ENCODE measurements around the gene SEC31B.

SEC31B gene

GRCh38 chr10:100479037-100479436 is 40.6 kb downstream of the SEC31B start:
- peak; percentile 38 for DNase-seq (ENCODE audit: extremely low spot score)
- POLR2A ChIA-PET = no interaction called here
- 0 out of 2 replicates have a peak, but pooled peaks have one; percentile 64 for TF ChIP-seq PKNOX1 (IDR thresholded peaks at IDR 0.05)
- TF ChIP-seq FOXM1 (IDR thresholded peaks at IDR 0.05; ENCODE audit: borderline replicate concordance) = no peak
- TF ChIP-seq FOXK2 (IDR thresholded peaks at IDR 0.05) = no peak
- TF ChIP-seq ELF4 (IDR thresholded peaks at IDR 0.05) = no peak
- no peak for TF ChIP-seq ZNF384 (IDR thresholded peaks at IDR 0.05)
- TF ChIP-seq FOXA1 (IDR thresholded peaks at IDR 0.05) = no peak
- CTCF ChIA-PET = no interaction called here

GRCh38 chr10:100477970-100478369 is 41.7 kb downstream of the SEC31B start:
- ChIA-PET POLR2A (no interaction called here), CTCF (no interaction called here)
- no peak for TF ChIP-seq PKNOX1 (IDR thresholded peaks at IDR 0.05)
- TF ChIP-seq BHLHE40 (IDR thresholded peaks at IDR 0.05; ENCODE audit: borderline replicate concordance) = no peak
- TF ChIP-seq ZNF384 (IDR thresholded peaks at IDR 0.05) = no peak
- TF ChIP-seq FOXK2 (IDR thresholded peaks at IDR 0.05) = no peak
- TF ChIP-seq ELF4 (IDR thresholded peaks at IDR 0.05) = no peak
- no peak for TF ChIP-seq FOXM1 (IDR thresholded peaks at IDR 0.05; ENCODE audit: borderline replicate concordance)
- no peak for TF ChIP-seq NFRKB (IDR thresholded peaks at IDR 0.05)
- no peak for TF ChIP-seq SUZ12 (IDR thresholded peaks at IDR 0.05)
- TF ChIP-seq LEF1 (IDR thresholded peaks at IDR 0.05; ENCODE audit: borderline replicate concordance) = no peak
- TF ChIP-seq TARDBP (IDR thresholded peaks at IDR 0.05) = no peak
- no peak for TF ChIP-seq FOXA1 (IDR thresholded peaks at IDR 0.05)
- TF ChIP-seq CTBP1 (IDR thresholded peaks at IDR 0.05; ENCODE audit: borderline replicate concordance) = no peak
- no peak for TF ChIP-seq L3MBTL2 (conservative IDR thresholded peaks at IDR 0.05)

GRCh38 chr10:100470367-100470766 is 49.3 kb downstream of the SEC31B start:
- DNase-seq (ENCODE audit: extremely low spot score) = no peak
- CTCF ChIA-PET = interaction anchor here (0.6 to 0.7 kb wide), 2 partner anchors 13 to 141 kb away, joined by 4 read pairs; no protein-coding TSS in a partner anchor
- TF ChIP-seq L3MBTL2 (conservative IDR thresholded peaks at IDR 0.05) (no peak), PKNOX1 (IDR thresholded peaks at IDR 0.05) (no peak), HDGF (IDR thresholded peaks at IDR 0.05; ENCODE audit: borderline replicate concordance) (no peak), FOXM1 (IDR thresholded peaks at IDR 0.05; ENCODE audit: borderline replicate concordance) (no peak), FOXA1 (IDR thresholded peaks at IDR 0.05) (no peak), ZNF384 (IDR thresholded peaks at IDR 0.05) (no peak), SP1 (IDR thresholded peaks at IDR 0.05) (no peak), NFRKB (IDR thresholded peaks at IDR 0.05) (no peak), SUZ12 (IDR thresholded peaks at IDR 0.05) (no peak), ARNT (IDR thresholded peaks at IDR 0.05) (no peak), BHLHE40 (IDR thresholded peaks at IDR 0.05; ENCODE audit: borderline replicate concordance) (no peak), CTBP1 (IDR thresholded peaks at IDR 0.05; ENCODE audit: borderline replicate concordance) (no peak), ELF4 (IDR thresholded peaks at IDR 0.05) (no peak), LEF1 (IDR thresholded peaks at IDR 0.05; ENCODE audit: borderline replicate concordance) (no peak), FOXK2 (IDR thresholded peaks at IDR 0.05) (no peak), TARDBP (IDR thresholded peaks at IDR 0.05) (no peak)
- POLR2A ChIA-PET = interaction anchor here (0.9 kb wide), 1 partner anchor 12 kb away, joined by 3 read pairs; no protein-coding TSS in a partner anchor

More at GRCh38 chr10:100477970-100478369, 41.7 kb downstream of the SEC31B start:
- no peak for DNase-seq (ENCODE audit: extremely low spot score)

- no peak for DNase-seq (ENCODE audit: extremely low spot score)
- CTCF ChIA-PET = interaction anchor here (0.6 kb wide), 1 partner anchor 140 kb away, joined by 4 read pairs; no protein-coding TSS in a partner anchor
- TF ChIP-seq ARNT (IDR thresholded peaks at IDR 0.05) = no peak
- no peak for TF ChIP-seq BHLHE40 (IDR thresholded peaks at IDR 0.05; ENCODE audit: borderline replicate concordance)
- no peak for TF ChIP-seq SUZ12 (IDR thresholded peaks at IDR 0.05)
- TF ChIP-seq LEF1 (IDR thresholded peaks at IDR 0.05; ENCODE audit: borderline replicate concordance) = no peak
- POLR2A ChIA-PET = no interaction called here
Measured at GRCh38 chr10:100469756-100470155, 49.9 kb downstream of the SEC31B start.

GRCh38 chr10:100468978-100469377 is 50.7 kb downstream of the SEC31B start:
- TF ChIP-seq CTBP1 (IDR thresholded peaks at IDR 0.05; ENCODE audit: borderline replicate concordance) = no peak
- no peak for TF ChIP-seq TARDBP (IDR thresholded peaks at IDR 0.05)
- TF ChIP-seq ZNF384 (IDR thresholded peaks at IDR 0.05) = no peak
- TF ChIP-seq SUZ12 (IDR thresholded peaks at IDR 0.05) = no peak
- TF ChIP-seq BHLHE40 (IDR thresholded peaks at IDR 0.05; ENCODE audit: borderline replicate concordance) = no peak
- no peak for TF ChIP-seq FOXM1 (IDR thresholded peaks at IDR 0.05; ENCODE audit: borderline replicate concordance)
- TF ChIP-seq ELF4 (IDR thresholded peaks at IDR 0.05) = no peak
- no peak for TF ChIP-seq LEF1 (IDR thresholded peaks at IDR 0.05; ENCODE audit: borderline replicate concordance)
- no peak for TF ChIP-seq FOXK2 (IDR thresholded peaks at IDR 0.05)
- no peak for TF ChIP-seq FOXA1 (IDR thresholded peaks at IDR 0.05)
- no peak for TF ChIP-seq HDGF (IDR thresholded peaks at IDR 0.05; ENCODE audit: borderline replicate concordance)
- no peak for TF ChIP-seq NFRKB (IDR thresholded peaks at IDR 0.05)
- no peak for TF ChIP-seq SP1 (IDR thresholded peaks at IDR 0.05)
- no peak for TF ChIP-seq ARNT (IDR thresholded peaks at IDR 0.05)
- TF ChIP-seq PKNOX1 (IDR thresholded peaks at IDR 0.05) = no peak
- TF ChIP-seq L3MBTL2 (conservative IDR thresholded peaks at IDR 0.05) = no peak
- DNase-seq (ENCODE audit: extremely low spot score) = no peak
- ChIA-PET CTCF (interaction anchor here (1.0 to 2.6 kb wide), 2 partner anchors 14 to 43 kb away, joined by 3 to 11 read pairs; no protein-coding TSS in a partner anchor), POLR2A (no interaction called here)

- CTCF ChIA-PET = interaction anchor here (1.0 to 2.6 kb wide), 2 partner anchors 14 to 44 kb away, joined by 3 to 11 read pairs; no protein-coding TSS in a partner anchor
Measured at GRCh38 chr10:100468322-100468721, 51.3 kb downstream of the SEC31B start.

More at GRCh38 chr10:100468322-100468721, 51.3 kb downstream of the SEC31B start:
- TF ChIP-seq PKNOX1 (IDR thresholded peaks at IDR 0.05) (no peak), SP1 (IDR thresholded peaks at IDR 0.05) (no peak), NFRKB (IDR thresholded peaks at IDR 0.05) (no peak), BHLHE40 (IDR thresholded peaks at IDR 0.05; ENCODE audit: borderline replicate concordance) (no peak), L3MBTL2 (conservative IDR thresholded peaks at IDR 0.05) (no peak), ELF4 (IDR thresholded peaks at IDR 0.05) (no peak), SUZ12 (IDR thresholded peaks at IDR 0.05) (no peak), LEF1 (IDR thresholded peaks at IDR 0.05; ENCODE audit: borderline replicate concordance) (no peak), FOXK2 (IDR thresholded peaks at IDR 0.05) (no peak), ZNF384 (IDR thresholded peaks at IDR 0.05) (no peak), ARNT (IDR thresholded peaks at IDR 0.05) (no peak)
- DNase-seq (ENCODE audit: extremely low spot score) = no peak
- POLR2A ChIA-PET = no interaction called here
